ENCODE data around the gene TIGD7. TPM values are rescaled to one million over a fixed set of nuclear protein-coding genes. Genes with fewer than 3 reads are reported as not detected.

TIGD7 gene
- total and polyA plus RNA-seq, 3 experiments from 2014 or later, result 4.9 to 5.2 (median 5.1) TPM

DNA sequence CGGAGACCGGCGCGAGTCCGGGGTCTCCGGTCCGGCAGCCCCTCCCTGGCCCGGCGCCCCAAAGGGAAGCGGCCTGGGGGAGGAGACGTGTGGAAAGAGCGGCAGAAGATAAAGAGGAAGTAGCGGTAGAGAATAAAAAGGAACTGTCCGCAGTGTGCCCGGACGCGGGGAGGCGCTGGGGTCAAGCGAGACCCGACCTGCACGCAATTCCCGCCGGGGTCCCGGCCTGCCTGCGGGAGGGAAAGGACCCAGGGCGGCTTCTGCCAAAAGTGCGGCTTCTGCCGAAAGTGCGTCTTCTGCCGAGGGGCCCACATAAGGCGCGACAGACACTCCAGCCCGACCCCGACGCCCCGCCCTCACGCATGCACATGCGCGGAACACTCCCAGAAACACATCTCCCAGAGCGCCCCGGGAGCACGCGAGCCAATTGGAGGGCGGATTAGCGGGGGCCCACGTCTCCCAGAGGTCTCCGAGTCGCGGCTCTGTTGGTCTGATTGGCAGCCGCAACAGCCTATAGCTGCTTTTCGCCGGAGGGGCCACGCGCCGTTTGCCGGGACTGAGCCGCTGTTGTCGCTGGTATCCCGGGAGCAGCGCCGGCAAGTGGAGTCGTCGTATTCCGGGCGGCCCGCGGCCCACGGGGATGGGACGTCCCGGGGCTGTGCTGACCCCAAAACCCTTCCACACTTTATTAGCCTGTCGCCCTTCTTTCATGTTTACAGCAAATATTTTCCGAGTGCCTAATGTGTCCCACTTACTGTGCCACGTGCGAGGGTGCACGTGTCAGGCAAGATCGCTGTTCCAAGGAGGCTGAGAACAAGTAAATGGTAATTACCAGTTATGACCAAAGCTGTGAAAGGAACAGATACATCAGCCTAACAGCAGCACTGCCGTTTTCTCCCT is 40.8 kb downstream of the TIGD7 start:
- peak overlapping the region; percentile 92 to 99 (median 95) for H3K27ac Mint-ChIP-seq
- H3K4me3 Mint-ChIP-seq, result peak overlapping the region; percentile 88 to 94 (median 91)
- H3K9me3 Mint-ChIP-seq, result peaks cover 0 to 5% (median 0%) of the 10 kb centered on the region in 5 donors
- Histone ChIP-seq H3K27me3 (ENCODE audit: insufficient read depth, low read length, poor library complexity, severe bottlenecking) (no peaks in the 10 kb centered on the region), H3K4me1 (ENCODE audit: insufficient read depth, low read length) (peaks cover 23% of the 10 kb centered on the region), H3K27ac (ENCODE audit: low read depth, low read length) (peak overlapping the region; percentile 91), H3K36me3 (ENCODE audit: insufficient read depth, low read length) (no peaks in the 10 kb centered on the region), H3K9me3 (ENCODE audit: low read length) (no peaks in the 10 kb centered on the region), H3K4me3 (ENCODE audit: low read length) (peak overlapping the region; percentile 67)
- ChIA-PET POLR2A (interaction anchor here (0.7 to 2.5 kb wide), 11 partner anchors 14 to 179 kb away, joined by 3 to 13 read pairs (median 4); partner anchors contain the start of genes NAA60, ZNF174, ZNF200 and ZNF213), CTCF (interaction anchor here (0.8 to 1.0 kb wide), 4 partner anchors 16 to 236 kb away, joined by 3 read pairs; partner anchors contain the start of gene ZNF263)
- no peaks in the 10 kb centered on the region for H3K27me3 Mint-ChIP-seq
- peaks cover 29 to 53% (median 39%) of the 10 kb centered on the region in 3 donors for H3K4me1 Mint-ChIP-seq
- H3K36me3 Mint-ChIP-seq, result peaks cover 10 to 42% (median 13%) of the 10 kb centered on the region in 3 donors
- peak; percentile 95 to 98 (median 96) for DNase-seq

DNA sequence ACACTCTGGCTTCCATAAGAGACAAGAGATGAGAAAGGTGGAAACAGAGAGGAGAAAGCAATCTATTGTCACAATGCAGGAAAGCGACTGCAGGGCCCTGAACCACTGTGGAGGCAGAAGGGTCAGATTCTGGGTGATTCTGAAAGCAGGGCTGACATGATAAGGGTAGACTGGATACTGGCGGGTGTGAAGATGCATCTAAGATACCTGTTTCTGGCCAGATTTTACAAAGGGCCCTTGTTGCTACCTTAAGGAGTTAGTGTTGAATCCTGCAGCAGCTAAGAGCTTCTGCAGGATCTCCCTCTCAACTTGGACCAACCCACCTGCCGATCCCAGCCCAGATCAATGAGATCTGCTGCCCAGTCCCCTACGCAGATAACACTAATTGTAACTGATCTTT is 42.7 kb downstream of the TIGD7 start:
- no peak for DNase-seq
- Histone ChIP-seq H3K4me3 (ENCODE audit: low read length) (peak overlapping the region; percentile 67), H3K4me1 (ENCODE audit: insufficient read depth, low read length) (peaks cover 23% of the 10 kb centered on the region), H3K36me3 (ENCODE audit: insufficient read depth, low read length) (no peaks in the 10 kb centered on the region), H3K27ac (ENCODE audit: low read depth, low read length) (no peak overlapping the region), H3K9me3 (ENCODE audit: low read length) (no peaks in the 10 kb centered on the region), H3K27me3 (ENCODE audit: insufficient read depth, low read length, poor library complexity, severe bottlenecking) (no peaks in the 10 kb centered on the region)
- CTCF ChIA-PET, result interaction anchor here (0.7 to 1.5 kb wide), 2 partner anchors 29 to 80 kb away, joined by 3 read pairs; no protein-coding TSS in a partner anchor
- Mint-ChIP-seq H3K27ac (peak overlapping the region; percentile 36 to 99 (median 90)), H3K36me3 (peaks cover 7 to 27% (median 7%) of the 10 kb centered on the region in 3 donors), H3K4me3 (peak overlapping the region; percentile 59 to 94 (median 88)), H3K27me3 (peaks cover 0 to 4% of the 10 kb centered on the region in 2 donors), H3K4me1 (peaks cover 29 to 47% (median 39%) of the 10 kb centered on the region in 3 donors), H3K9me3 (peaks cover 0 to 4% (median 0%) of the 10 kb centered on the region in 5 donors)
- POLR2A ChIA-PET, result interaction anchor here (0.7 to 1.4 kb wide), 3 partner anchors 10 to 47 kb away, joined by 4 to 5 read pairs (median 4); partner anchors contain the start of genes TIGD7 and ZNF75A

DNA sequence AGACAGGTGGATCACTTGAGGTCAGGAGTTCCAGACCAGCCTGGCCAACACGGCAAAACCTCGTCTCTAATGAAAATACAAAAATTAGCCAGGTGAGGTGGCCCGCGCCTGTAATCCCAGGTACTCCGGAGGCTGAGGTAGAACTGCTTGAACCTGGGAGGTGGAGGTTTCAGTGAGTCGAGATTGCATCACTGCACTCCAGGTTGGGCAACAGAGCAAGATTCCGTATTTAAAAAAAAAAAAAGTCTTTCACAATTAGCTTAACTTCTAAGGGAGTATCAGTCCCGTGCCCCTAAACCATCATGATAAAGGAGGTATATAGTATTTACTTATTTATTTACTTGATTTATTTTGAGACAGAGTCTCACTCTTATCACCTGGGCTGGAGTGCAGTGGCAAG is 45.4 kb downstream of the TIGD7 start:
- Histone ChIP-seq H3K36me3 (ENCODE audit: insufficient read depth, low read length) (no peaks in the 10 kb centered on the region), H3K4me1 (ENCODE audit: insufficient read depth, low read length) (peaks cover 15% of the 10 kb centered on the region), H3K9me3 (ENCODE audit: low read length) (no peaks in the 10 kb centered on the region), H3K27me3 (ENCODE audit: insufficient read depth, low read length, poor library complexity, severe bottlenecking) (no peaks in the 10 kb centered on the region), H3K4me3 (ENCODE audit: low read length) (no peak overlapping the region), H3K27ac (ENCODE audit: low read depth, low read length) (no peak overlapping the region)
- CTCF ChIA-PET, result no interaction called here
- peaks cover 0 to 8% of the 10 kb centered on the region in 2 donors for H3K27me3 Mint-ChIP-seq
- POLR2A ChIA-PET, result no interaction called here
- DNase-seq, result no peak
- H3K9me3 Mint-ChIP-seq, result peaks cover 0 to 4% (median 0%) of the 10 kb centered on the region in 5 donors
- peaks cover 0 to 12% (median 0%) of the 10 kb centered on the region in 3 donors for H3K36me3 Mint-ChIP-seq
- H3K4me1 Mint-ChIP-seq, result peaks cover 17 to 28% (median 26%) of the 10 kb centered on the region in 3 donors
- no peak overlapping the region for H3K4me3 Mint-ChIP-seq
- H3K27ac Mint-ChIP-seq, result no peak overlapping the region

DNA sequence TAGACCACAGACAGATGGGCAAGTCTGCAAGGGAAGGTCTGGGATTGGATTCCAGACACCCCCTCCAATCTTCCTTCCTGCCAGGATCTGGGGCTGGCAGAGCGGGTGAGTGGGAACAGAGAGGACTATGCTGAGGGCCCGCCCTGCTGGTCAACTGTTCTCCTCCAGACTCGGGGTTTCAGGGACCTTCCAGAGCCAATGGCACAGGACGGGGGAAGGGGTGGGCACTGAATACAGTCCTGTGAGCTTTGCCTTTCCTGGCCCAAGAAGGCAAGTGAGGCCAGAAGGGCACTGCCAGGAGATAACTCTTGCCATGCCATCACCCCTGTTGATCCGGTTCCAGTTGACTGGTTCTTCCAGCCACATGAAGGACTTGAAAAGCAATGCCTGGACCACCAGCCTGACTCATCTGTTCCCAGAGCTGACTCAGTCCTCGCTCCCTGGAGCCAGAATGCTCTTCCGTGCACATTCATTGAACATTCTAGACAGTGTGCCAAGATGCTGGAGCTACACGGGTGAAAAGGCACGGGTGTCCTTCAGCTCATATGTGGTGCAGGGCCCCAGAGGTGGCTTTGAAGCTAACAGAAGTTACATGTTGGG is 48.3 kb downstream of the TIGD7 start:
- Mint-ChIP-seq H3K9me3 (peaks cover 0 to 1% (median 0%) of the 10 kb centered on the region in 5 donors), H3K27ac (no peak overlapping the region), H3K4me3 (no peak overlapping the region), H3K36me3 (no peaks in the 10 kb centered on the region), H3K27me3 (peaks cover 2 to 11% of the 10 kb centered on the region in 2 donors), H3K4me1 (peaks cover 0 to 3% (median 3%) of the 10 kb centered on the region in 3 donors)
- no peaks in the 10 kb centered on the region for H3K9me3 ChIP-seq (ENCODE audit: low read length)
- no peak overlapping the region for H3K27ac ChIP-seq (ENCODE audit: low read depth, low read length)
- no peaks in the 10 kb centered on the region for H3K27me3 ChIP-seq (ENCODE audit: insufficient read depth, low read length, poor library complexity, severe bottlenecking)
- CTCF ChIA-PET, result no interaction called here
- H3K4me3 ChIP-seq (ENCODE audit: low read length), result no peak overlapping the region
- POLR2A ChIA-PET, result no interaction called here
- DNase-seq, result no peak
- H3K36me3 ChIP-seq (ENCODE audit: insufficient read depth, low read length), result no peaks in the 10 kb centered on the region
- H3K4me1 ChIP-seq (ENCODE audit: insufficient read depth, low read length), result no peaks in the 10 kb centered on the region

GRCh38 chr16:3256146-3256865 is 48.9 kb downstream of the TIGD7 start, which contains the start of gene MEFV:
MEFV (minus strand) TSS chr16:3256633; CDS start chr16:3256587, 46 bp downstream.
- Histone ChIP-seq H3K27ac (ENCODE audit: low read depth, low read length) (no peak within 1 kb of the TSS), H3K27me3 (ENCODE audit: insufficient read depth, low read length, poor library complexity, severe bottlenecking) (no peaks in the 10 kb centered on the region), H3K4me1 (ENCODE audit: insufficient read depth, low read length) (no peaks in the 10 kb centered on the region), H3K4me3 (ENCODE audit: low read length) (no peak within 1 kb of the TSS), H3K9me3 (ENCODE audit: low read length) (no peaks in the 10 kb centered on the region), H3K36me3 (ENCODE audit: insufficient read depth, low read length) (no peaks in the 10 kb centered on the region)
- Mint-ChIP-seq H3K36me3 (no peaks in the 10 kb centered on the region), H3K4me1 (no peaks in the 10 kb centered on the region), H3K27me3 (peaks cover 2 to 11% of the 10 kb centered on the region in 2 donors), H3K27ac (peak within 1 kb of the TSS in 1 of 8 donors; percentile 38), H3K4me3 (peak within 1 kb of the TSS in 1 of 7 donors; percentile 15), H3K9me3 (no peaks in the 10 kb centered on the region)
- ChIA-PET POLR2A (no interaction called here), CTCF (no interaction called here)
- no peak for DNase-seq

GRCh38 chr16:3254309-3254708 is 50.9 kb downstream of the TIGD7 start:
- no peaks in the 10 kb centered on the region for H3K36me3 ChIP-seq (ENCODE audit: insufficient read depth, low read length)
- H3K36me3 Mint-ChIP-seq, result peaks cover 0 to 4% (median 0%) of the 10 kb centered on the region in 3 donors
- no peak overlapping the region for H3K27ac Mint-ChIP-seq
- H3K4me1 Mint-ChIP-seq, result no peaks in the 10 kb centered on the region
- no peaks in the 10 kb centered on the region for H3K4me1 ChIP-seq (ENCODE audit: insufficient read depth, low read length)
- no peak overlapping the region for H3K4me3 Mint-ChIP-seq
- CTCF ChIA-PET, result no interaction called here
- no peaks in the 10 kb centered on the region for H3K27me3 ChIP-seq (ENCODE audit: insufficient read depth, low read length, poor library complexity, severe bottlenecking)
- H3K9me3 ChIP-seq (ENCODE audit: low read length), result no peaks in the 10 kb centered on the region
- peaks cover 5 to 13% of the 10 kb centered on the region in 2 donors for H3K27me3 Mint-ChIP-seq
- no peaks in the 10 kb centered on the region for H3K9me3 Mint-ChIP-seq
- POLR2A ChIA-PET, result interaction anchor here (0.6 to 1.0 kb wide), 2 partner anchors 12 to 216 kb away, joined by 3 read pairs; no protein-coding TSS in a partner anchor
- H3K27ac ChIP-seq (ENCODE audit: low read depth, low read length), result no peak overlapping the region
- DNase-seq, result no peak
- no peak overlapping the region for H3K4me3 ChIP-seq (ENCODE audit: low read length)

- Histone ChIP-seq H3K27me3 (ENCODE audit: insufficient read depth, low read length, poor library complexity, severe bottlenecking) (no peaks in the 10 kb centered on the region), H3K36me3 (ENCODE audit: insufficient read depth, low read length) (no peaks in the 10 kb centered on the region), H3K27ac (ENCODE audit: low read depth, low read length) (no peak overlapping the region), H3K4me3 (ENCODE audit: low read length) (no peak overlapping the region), H3K9me3 (ENCODE audit: low read length) (no peaks in the 10 kb centered on the region), H3K4me1 (ENCODE audit: insufficient read depth, low read length) (no peaks in the 10 kb centered on the region)
- peaks cover 5 to 10% of the 10 kb centered on the region in 2 donors for H3K27me3 Mint-ChIP-seq
- CTCF ChIA-PET, result no interaction called here
- no peaks in the 10 kb centered on the region for H3K9me3 Mint-ChIP-seq
- H3K27ac Mint-ChIP-seq, result no peak overlapping the region
- DNase-seq, result no peak
- POLR2A ChIA-PET, result no interaction called here
- no peak overlapping the region for H3K4me3 Mint-ChIP-seq
- H3K36me3 Mint-ChIP-seq, result peaks cover 0 to 4% (median 0%) of the 10 kb centered on the region in 3 donors
- no peaks in the 10 kb centered on the region for H3K4me1 Mint-ChIP-seq
Observed at GRCh38 chr16:3252967-3253366, 52.3 kb downstream of the TIGD7 start.

Measured in CD8-positive, alpha-beta memory T cell (primary cell).